HFF-Myc (cell line): ENCODE results near the gene SH3BGRL3.
"Not testable (repeated sequence)": the region's sequence is repeated elsewhere in the genome, so short reads cannot be mapped to it uniquely, and the experiment has no call there.

Experiments
- DNase-seq: peaks from one replicate; pipeline ENCODE4 v3.0.0-alpha.2; 2011; ENCODE audit warnings: low read depth; ENCODE audit errors: extremely low read depth
- H3K4me3 ChIP-seq: replicated peaks from 2 replicates; pipeline ENCODE4 v1.5.1; 2011; ENCODE audit warnings: low read depth, mild to moderate bottlenecking, control low read depth, low read length
- CTCF ChIP-seq: IDR thresholded peaks from 2 replicates; pipeline ENCODE4 v1.5.1; 2012; ENCODE audit warnings: mild to moderate bottlenecking, low read depth, low read length, control low read depth; ENCODE audit errors: missing control alignments

SH3BGRL3 gene

DNA sequence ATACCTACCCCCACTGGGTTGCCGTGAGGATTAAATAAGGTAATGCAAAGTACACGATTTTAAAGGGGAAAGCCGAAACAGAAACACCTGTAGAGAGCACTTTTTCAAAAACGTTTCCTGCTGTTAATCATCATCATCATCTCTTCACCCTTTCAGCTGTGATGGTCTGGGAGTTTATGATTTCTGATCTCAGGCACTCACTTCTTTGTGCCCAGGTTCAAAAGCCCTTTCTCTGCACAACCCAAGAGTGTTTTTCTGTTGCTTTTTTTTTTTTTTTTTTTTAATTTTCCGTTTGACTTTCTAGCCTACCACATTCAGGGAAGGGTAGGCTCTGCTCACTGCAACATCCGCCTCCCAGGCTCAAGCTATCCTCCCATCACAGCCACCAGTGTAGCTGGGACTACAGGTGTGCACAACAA lies 27.5 kb downstream of the SH3BGRL3 start:
- no peak for TF ChIP-seq CTCF
- H3K4me3 ChIP-seq = no peak overlapping the region

DNA sequence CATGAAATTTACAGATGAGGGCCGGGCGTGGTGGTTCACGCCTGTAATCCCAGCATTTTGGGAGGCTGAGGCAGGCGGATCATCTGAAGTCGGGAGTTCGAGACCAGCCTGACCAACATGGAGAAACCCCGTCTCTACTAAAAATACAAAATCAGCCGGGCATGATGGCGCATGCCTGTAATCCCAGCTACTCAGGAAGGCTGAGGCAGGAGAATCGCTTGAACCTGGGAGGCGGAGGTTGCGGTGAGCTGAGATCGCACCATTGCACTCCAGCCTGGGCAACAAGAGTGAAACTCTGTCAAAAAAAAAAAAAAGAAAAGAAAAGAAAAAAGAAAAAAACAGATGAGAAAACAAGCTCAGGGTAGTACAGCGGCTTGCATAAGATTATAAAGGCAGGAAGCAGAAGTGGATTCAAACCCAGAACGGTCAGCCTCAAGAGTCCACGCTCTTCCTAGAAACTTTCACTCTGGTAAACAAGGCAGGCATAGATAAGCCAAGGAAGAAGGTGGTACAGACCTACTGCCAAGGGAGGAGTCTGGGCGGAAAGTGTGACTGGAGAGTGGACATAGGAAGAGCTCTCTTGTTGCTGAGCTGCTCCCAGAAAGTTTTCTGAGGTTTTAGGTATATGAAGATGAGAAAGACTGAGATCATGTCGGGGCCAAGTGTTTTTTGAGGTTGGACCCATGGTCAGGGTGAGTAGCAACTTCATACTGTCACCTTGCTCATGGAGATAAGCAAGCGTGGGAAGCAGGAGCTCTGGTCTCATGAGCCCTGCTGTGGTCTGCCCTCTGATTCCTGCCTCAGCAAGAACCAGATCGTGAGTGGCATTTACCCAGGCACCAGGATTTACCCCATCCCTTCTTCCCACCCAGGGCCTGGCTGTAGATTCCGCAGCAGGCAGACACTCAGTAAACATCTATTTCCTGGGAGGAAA lies 28.3 kb downstream of the SH3BGRL3 start:
- DNase-seq, H3K4me3 ChIP-seq: not testable (repeated sequence)

More for the DNA sequence above, 27.5 kb downstream of the SH3BGRL3 start:
- no peak for DNase-seq

DNA sequence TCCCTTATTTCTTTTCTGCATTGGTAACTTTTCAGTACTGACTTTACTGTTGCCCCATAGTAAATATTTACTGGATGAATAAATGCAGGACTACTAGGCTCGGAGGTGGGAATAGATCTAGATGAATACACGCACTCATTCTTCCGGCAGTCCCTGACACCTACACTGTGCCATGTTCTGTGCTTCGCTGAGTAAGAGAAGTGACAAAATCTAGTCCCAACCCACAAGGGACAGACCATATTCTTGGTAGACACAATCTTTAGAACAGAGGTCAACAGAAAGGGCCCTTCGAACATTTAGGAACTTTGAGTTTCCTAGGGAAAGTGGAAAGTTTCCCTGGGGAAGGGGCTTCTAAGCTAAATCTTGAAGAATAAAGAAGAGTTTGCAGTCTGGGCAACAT lies 34.6 kb downstream of the SH3BGRL3 start:
- no peak for DNase-seq
- H3K4me3 ChIP-seq = no peak overlapping the region
- no peak for TF ChIP-seq CTCF

- DNase-seq = no peak
- TF ChIP-seq CTCF = no peak
- no peak overlapping the region for H3K4me3 ChIP-seq
These were observed 36.3 kb downstream of the SH3BGRL3 start for GRCh38 chr1:26315874-26316850.

GRCh38 chr1:26317146-26317545 lies 37.3 kb downstream of the SH3BGRL3 start:
- H3K4me3 ChIP-seq = no peak overlapping the region
- TF ChIP-seq CTCF = no peak
- DNase-seq = no peak

GRCh38 chr1:26317612-26318337 lies 37.9 kb downstream of the SH3BGRL3 start, which contains the start of gene CD52:
CD52 (plus strand) TSS chr1:26317958; CDS start chr1:26318018, 60 bp downstream.
- H3K4me3 ChIP-seq = no peak within 1 kb of the TSS
- no peak for DNase-seq
- no peak for TF ChIP-seq CTCF
